ENCODE data around the gene LRRC32. TPM values are rescaled to one million over a fixed set of nuclear protein-coding genes. Genes with fewer than 3 reads are reported as not detected.

LRRC32 gene
- total RNA-seq, 1 donor from 2014 or later: 24.4 TPM

GRCh38 chr11:76623171-76623883 is 47.2 kb downstream of the LRRC32 start:
- no peaks in the 10 kb centered on the region for H3K79me2 ChIP-seq (ENCODE audit: insufficient read depth, low read length)
- H3K36me3 ChIP-seq (ENCODE audit: insufficient read depth, low read length): no peaks in the 10 kb centered on the region
- Mint-ChIP-seq H3K4me3 (ENCODE audit: unreplicated experiment) (no peak overlapping the region), H3K9me3 (ENCODE audit: unreplicated experiment) (peaks cover 16% of the 10 kb centered on the region), H3K27me3 (ENCODE audit: low read depth, unreplicated experiment) (no peaks in the 10 kb centered on the region), H3K36me3 (ENCODE audit: low read depth, unreplicated experiment) (peaks cover 4% of the 10 kb centered on the region), H3K27ac (ENCODE audit: unreplicated experiment) (no peak overlapping the region), H3K4me1 (ENCODE audit: low read depth, unreplicated experiment) (peaks cover 14% of the 10 kb centered on the region)
- peaks cover 30% of the 10 kb centered on the region for H3K4me1 ChIP-seq (ENCODE audit: insufficient read depth, low read length)
- no peaks in the 10 kb centered on the region for H4K20me1 ChIP-seq (ENCODE audit: insufficient read depth, low read length)
- FAIRE-seq (no peak), DNase-seq (ENCODE audit: low read depth) (peak; percentile 75)
- H3K27ac ChIP-seq (ENCODE audit: low read depth, low read length): no peak overlapping the region
- H3K9me3 ChIP-seq (ENCODE audit: insufficient read depth, low read depth, low read length): no peaks in the 10 kb centered on the region
- peak overlapping the region; percentile 13 for H2AFZ ChIP-seq (ENCODE audit: low read depth, low read length)
- H3K9ac ChIP-seq (ENCODE audit: low read length): peak overlapping the region; percentile 25
- no peak overlapping the region for H3K4me2 ChIP-seq (ENCODE audit: low read length)
- TF ChIP-seq CTCF (IDR thresholded peaks at IDR 0.05; ENCODE audit: insufficient read depth, low read depth, low read length) (no peak), EZH2 (IDR thresholded peaks at IDR 0.05; ENCODE audit: insufficient read depth, low read length) (no peak)
- no peak overlapping the region for H3K4me3 ChIP-seq (ENCODE audit: insufficient read depth, low read depth, low read length)
- no peaks in the 10 kb centered on the region for H3K27me3 ChIP-seq (ENCODE audit: insufficient read depth, low read length)

GRCh38 chr11:76622493-76623094 is 48.0 kb downstream of the LRRC32 start:
- no peak for FAIRE-seq
- Mint-ChIP-seq H3K27ac (ENCODE audit: unreplicated experiment) (no peak overlapping the region), H3K9me3 (ENCODE audit: unreplicated experiment) (peaks cover 20% of the 10 kb centered on the region), H3K4me1 (ENCODE audit: low read depth, unreplicated experiment) (peaks cover 14% of the 10 kb centered on the region), H3K36me3 (ENCODE audit: low read depth, unreplicated experiment) (peaks cover 4% of the 10 kb centered on the region), H3K4me3 (ENCODE audit: unreplicated experiment) (no peak overlapping the region), H3K27me3 (ENCODE audit: low read depth, unreplicated experiment) (no peaks in the 10 kb centered on the region)
- H2AFZ ChIP-seq (ENCODE audit: low read depth, low read length): no peak overlapping the region
- no peak overlapping the region for H3K4me2 ChIP-seq (ENCODE audit: low read length)
- H3K4me3 ChIP-seq (ENCODE audit: insufficient read depth, low read depth, low read length): no peak overlapping the region
- H3K27me3 ChIP-seq (ENCODE audit: insufficient read depth, low read length): no peaks in the 10 kb centered on the region
- no peaks in the 10 kb centered on the region for H3K36me3 ChIP-seq (ENCODE audit: insufficient read depth, low read length)
- H3K4me1 ChIP-seq (ENCODE audit: insufficient read depth, low read length): peaks cover 30% of the 10 kb centered on the region
- H4K20me1 ChIP-seq (ENCODE audit: insufficient read depth, low read length): no peaks in the 10 kb centered on the region
- H3K27ac ChIP-seq (ENCODE audit: low read depth, low read length): no peak overlapping the region
- H3K79me2 ChIP-seq (ENCODE audit: insufficient read depth, low read length): no peaks in the 10 kb centered on the region
- no peaks in the 10 kb centered on the region for H3K9me3 ChIP-seq (ENCODE audit: insufficient read depth, low read depth, low read length)
- TF ChIP-seq CTCF (IDR thresholded peaks at IDR 0.05; ENCODE audit: insufficient read depth, low read depth, low read length) (no peak), EZH2 (IDR thresholded peaks at IDR 0.05; ENCODE audit: insufficient read depth, low read length) (no peak)
- no peak overlapping the region for H3K9ac ChIP-seq (ENCODE audit: low read length)
- no peak for DNase-seq (ENCODE audit: low read depth)

- Mint-ChIP-seq H3K27ac (ENCODE audit: unreplicated experiment) (peak overlapping the region; percentile 58), H3K36me3 (ENCODE audit: low read depth, unreplicated experiment) (peaks cover 4% of the 10 kb centered on the region), H3K4me1 (ENCODE audit: low read depth, unreplicated experiment) (peaks cover 14% of the 10 kb centered on the region), H3K27me3 (ENCODE audit: low read depth, unreplicated experiment) (peaks cover 2% of the 10 kb centered on the region), H3K4me3 (ENCODE audit: unreplicated experiment) (no peak overlapping the region), H3K9me3 (ENCODE audit: unreplicated experiment) (peaks cover 20% of the 10 kb centered on the region)
- no peaks in the 10 kb centered on the region for H3K9me3 ChIP-seq (ENCODE audit: insufficient read depth, low read depth, low read length)
- H3K79me2 ChIP-seq (ENCODE audit: insufficient read depth, low read length): no peaks in the 10 kb centered on the region
- no peak for FAIRE-seq
- no peaks in the 10 kb centered on the region for H3K27me3 ChIP-seq (ENCODE audit: insufficient read depth, low read length)
- DNase-seq (ENCODE audit: low read depth): peak; percentile 42
- H3K27ac ChIP-seq (ENCODE audit: low read depth, low read length): no peak overlapping the region
- H3K4me1 ChIP-seq (ENCODE audit: insufficient read depth, low read length): peaks cover 31% of the 10 kb centered on the region
- no peak overlapping the region for H3K9ac ChIP-seq (ENCODE audit: low read length)
- H2AFZ ChIP-seq (ENCODE audit: low read depth, low read length): no peak overlapping the region
- no peak for TF ChIP-seq CTCF (IDR thresholded peaks at IDR 0.05; ENCODE audit: insufficient read depth, low read depth, low read length)
- TF ChIP-seq EZH2 (IDR thresholded peaks at IDR 0.05; ENCODE audit: insufficient read depth, low read length): no peak
- peak overlapping the region; percentile 2 for H3K4me2 ChIP-seq (ENCODE audit: low read length)
- H4K20me1 ChIP-seq (ENCODE audit: insufficient read depth, low read length): no peaks in the 10 kb centered on the region
- no peak overlapping the region for H3K4me3 ChIP-seq (ENCODE audit: insufficient read depth, low read depth, low read length)
- H3K36me3 ChIP-seq (ENCODE audit: insufficient read depth, low read length): no peaks in the 10 kb centered on the region
Measured at GRCh38 chr11:76621868-76622267, 48.7 kb downstream of the LRRC32 start.

Data from astrocyte (in vitro differentiated cells and primary cell).